Stomach (tissue), 9 donors: ENCODE results near the gene S100A8. TPM values are rescaled to one million over a fixed set of nuclear protein-coding genes. Genes with fewer than 3 reads are reported as not detected.

Experiments used
- DNase-seq, 2 donors: peaks; one replicate each; pipeline versions ENCODE4 v3.0.0 to v3.0.0-alpha.2; 2013 to 2019
- H3K27ac ChIP-seq, 5 donors: fragments of 200-600 bp in 4 of 5; sonication (generic) in 4 of 5; one replicate each; pipeline ENCODE4 v1.5.1; 2013 to 2019; ENCODE audit warnings: mild to moderate bottlenecking in 1 of 5, moderate library complexity in 1 of 5
- H3K27me3 ChIP-seq, 3 donors: fragments of 200-600 bp; sonication (generic); one replicate each; pipeline ENCODE4 v1.5.1; 2017 to 2019; ENCODE audit warnings: mixed run types in 1 of 3
- H3K36me3 ChIP-seq, 4 donors: fragments of 200-600 bp; sonication (generic); 1 replicate in 3 of 4; 2 replicates in 1 of 4; pipeline ENCODE4 v1.5.1; 2016 to 2019
- H3K4me1 ChIP-seq, 4 donors: fragments of 200-600 bp; sonication (generic); one replicate each; pipeline ENCODE4 v1.5.1; 2016 to 2019
- H3K4me3 ChIP-seq, 4 donors: fragments of 200-600 bp; sonication (generic) in 3 of 4; one replicate each; pipeline ENCODE4 v1.5.1; 2016 to 2019; ENCODE audit warnings: mild to moderate bottlenecking in 1 of 4
- H3K9me3 ChIP-seq, 4 donors: fragments of 200-600 bp; sonication (generic); one replicate each; pipeline ENCODE4 v1.5.1; 2016 to 2019
- EP300 ChIP-seq: sonication (generic); formaldehyde crosslinking; IDR thresholded peaks from one replicate; pipeline ENCODE4 v1.6.1; 2017; ENCODE audit warnings: antibody characterized with exemption
- POLR2A ChIP-seq, 4 donors: fragments of 450-650 bp; IDR thresholded peaks; one replicate each; pipeline ENCODE4 v1.6.1; 2016; ENCODE audit warnings: antibody characterized with exemption in 4 of 4, control low read depth in 2 of 4, mild to moderate bottlenecking in 1 of 4, moderate library complexity in 1 of 4
- POLR2AphosphoS5 ChIP-seq, 3 donors: sonication (generic); formaldehyde crosslinking; IDR thresholded peaks; one replicate each; pipeline ENCODE4 v1.6.1; 2016; ENCODE audit warnings: antibody characterized with exemption in 3 of 3
- WGBS, 5 donors: extraction: QIAGEN DNeasy Blood & Tissue Kit in 3 of 5; methylation state at CpG; one replicate each; pipeline versions ENCODE4 v1.1.5 to v1.1.7; 2013 to 2018; 5-methylcytosine and 5-hydroxymethylcytosine counted together
- intact Hi-C: fragments of 100-400 bp; cut with DNase I; formaldehyde crosslinking; loops from one replicate; pipeline ENCODE4 v1.15.1; 2023; ENCODE audit warnings: low total_unique reads
- polyA plus RNA-seq, 3 donors: library from polyadenylated mRNA; stranded (reverse); fragments of 200-250 nt; gene quantifications; one replicate each; pipeline ENCODE4 v1.2.3, GENCODE V29; 2013
- total RNA-seq, 5 donors: library from RNA; depleted of rRNA; stranded (reverse); fragments of >200 nt; gene quantifications; one replicate each; pipeline versions ENCODE4 v1.1.0 to v1.2.3, GENCODE V29; 2014 to 2016
- TF ChIP-seq, protein P1 (sequence below), 7 experiments: fragments of 450-650 bp in 4 of 7; fragments of 200-600 bp in 3 of 7; sonication (generic) in 3 of 7; IDR thresholded peaks; one replicate each; pipeline ENCODE4 v1.5.1; 2016 to 2019; ENCODE audit warnings: antibody characterized with exemption in 7 of 7, control low read depth in 2 of 7, mild to moderate bottlenecking in 1 of 7
- donor health status: healthy with polysubstance abuse.
- donor health status: Bipolar disorder and iron deficiency.
- donor health status: healthy.

The S100A8 gene
- total and polyA plus RNA-seq, 8 donors: 16.8 to 21,822 (median 86.4) TPM; not detected in 1

DNA sequence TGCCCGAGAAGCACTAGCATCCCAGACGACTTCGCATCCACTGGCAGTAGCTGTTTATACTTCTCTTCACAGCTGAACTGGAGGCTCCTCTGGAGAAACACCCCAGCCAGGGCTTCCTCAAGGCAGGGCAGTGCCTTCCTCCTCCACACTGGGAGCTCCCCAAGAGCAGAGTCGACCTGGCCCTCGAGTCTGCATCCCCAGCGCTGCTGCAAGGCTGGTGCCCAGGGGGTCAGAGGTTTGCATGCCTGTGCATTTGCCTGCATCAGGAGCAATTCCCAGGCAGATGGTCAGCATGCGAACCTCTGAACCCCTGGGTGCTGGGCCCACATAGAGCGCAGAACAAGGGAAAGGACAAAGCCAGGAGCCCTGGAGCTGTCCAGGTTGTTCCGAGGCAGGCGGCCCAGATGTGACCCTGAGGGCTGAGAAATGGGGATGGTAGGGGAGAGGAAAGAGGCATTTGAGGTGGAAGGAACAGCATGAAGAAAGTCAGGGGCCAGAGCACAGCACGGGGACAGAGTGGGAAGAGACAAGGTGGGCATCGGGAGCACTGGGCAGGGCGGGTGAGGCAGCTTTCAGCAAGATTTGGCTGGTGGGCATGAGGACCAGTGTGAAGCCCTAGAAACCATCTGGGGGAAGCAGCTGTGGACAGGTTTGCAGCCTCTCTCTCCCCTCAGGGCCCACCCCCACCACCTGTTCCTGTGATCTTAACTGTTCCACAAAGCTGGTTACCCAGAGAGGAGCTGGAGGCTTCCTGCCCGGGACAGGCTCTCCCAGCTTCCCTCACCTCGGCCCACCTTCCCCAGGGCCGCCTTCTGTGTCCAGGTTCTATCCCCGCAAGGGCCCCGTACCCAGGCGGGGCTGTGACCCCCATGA lies 6.4 kb upstream of the S100A8 start:
- Histone ChIP-seq H3K4me1 (no peaks in the 10 kb centered on the region), H3K27ac (no peak overlapping the region), H3K9me3 (no peaks in the 10 kb centered on the region), H3K27me3 (peaks cover 0 to 65% (median 11%) of the 10 kb centered on the region in 3 donors), H3K36me3 (no peaks in the 10 kb centered on the region), H3K4me3 (no peak overlapping the region)
- intact Hi-C loops: no loop called here
- 75 to 83% (median 79%) methylated on average over 18 to 19 of the region's 19 CpGs for whole genome bisulfite sequencing, 5 donors
- no peak for DNase-seq
- TF ChIP-seq POLR2AphosphoS5 (IDR thresholded peaks at IDR 0.05) (no peak), POLR2A (IDR thresholded peaks at IDR 0.05) (no peak), EP300 (no peak)

DNA sequence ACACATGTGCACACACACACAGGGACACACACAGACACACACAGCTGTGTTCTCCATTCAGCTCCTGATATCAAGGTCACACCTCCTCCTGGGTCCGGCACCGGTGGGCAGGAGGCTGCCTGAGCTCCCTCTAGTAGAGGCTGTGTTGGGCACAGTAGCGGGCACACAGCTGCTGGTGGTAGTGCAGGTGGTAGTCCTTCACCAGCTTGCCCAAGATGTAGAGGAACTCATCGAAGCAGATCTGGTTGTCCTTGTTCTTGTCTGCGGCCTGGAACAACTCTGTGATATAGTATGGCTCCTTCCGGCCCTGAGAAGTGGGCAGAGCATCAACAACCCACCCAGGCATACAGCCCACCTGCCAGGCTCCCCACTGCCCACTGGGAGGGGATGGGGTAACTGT lies 5.6 kb upstream of the S100A8 start:
- TF ChIP-seq POLR2A (IDR thresholded peaks at IDR 0.05): no peak
- no peak for TF ChIP-seq EP300
- TF ChIP-seq POLR2AphosphoS5 (IDR thresholded peaks at IDR 0.05): no peak
- TF ChIP-seq, protein P1, sequence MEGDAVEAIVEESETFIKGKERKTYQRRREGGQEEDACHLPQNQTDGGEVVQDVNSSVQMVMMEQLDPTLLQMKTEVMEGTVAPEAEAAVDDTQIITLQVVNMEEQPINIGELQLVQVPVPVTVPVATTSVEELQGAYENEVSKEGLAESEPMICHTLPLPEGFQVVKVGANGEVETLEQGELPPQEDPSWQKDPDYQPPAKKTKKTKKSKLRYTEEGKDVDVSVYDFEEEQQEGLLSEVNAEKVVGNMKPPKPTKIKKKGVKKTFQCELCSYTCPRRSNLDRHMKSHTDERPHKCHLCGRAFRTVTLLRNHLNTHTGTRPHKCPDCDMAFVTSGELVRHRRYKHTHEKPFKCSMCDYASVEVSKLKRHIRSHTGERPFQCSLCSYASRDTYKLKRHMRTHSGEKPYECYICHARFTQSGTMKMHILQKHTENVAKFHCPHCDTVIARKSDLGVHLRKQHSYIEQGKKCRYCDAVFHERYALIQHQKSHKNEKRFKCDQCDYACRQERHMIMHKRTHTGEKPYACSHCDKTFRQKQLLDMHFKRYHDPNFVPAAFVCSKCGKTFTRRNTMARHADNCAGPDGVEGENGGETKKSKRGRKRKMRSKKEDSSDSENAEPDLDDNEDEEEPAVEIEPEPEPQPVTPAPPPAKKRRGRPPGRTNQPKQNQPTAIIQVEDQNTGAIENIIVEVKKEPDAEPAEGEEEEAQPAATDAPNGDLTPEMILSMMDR (IDR thresholded peaks at IDR 0.05): no peak
- no peaks in the 10 kb centered on the region for H3K36me3 ChIP-seq
- H3K27me3 ChIP-seq: peaks cover 0 to 67% (median 15%) of the 10 kb centered on the region in 3 donors
- H3K27ac ChIP-seq: no peak overlapping the region
- 70 to 82% (median 80%) methylated on average over 6 of the region's 6 CpGs for WGBS, 5 donors
- H3K9me3 ChIP-seq: no peaks in the 10 kb centered on the region
- intact Hi-C loops: no loop called here
- no peaks in the 10 kb centered on the region for H3K4me1 ChIP-seq
- DNase-seq: no peak
- H3K4me3 ChIP-seq: no peak overlapping the region

DNA sequence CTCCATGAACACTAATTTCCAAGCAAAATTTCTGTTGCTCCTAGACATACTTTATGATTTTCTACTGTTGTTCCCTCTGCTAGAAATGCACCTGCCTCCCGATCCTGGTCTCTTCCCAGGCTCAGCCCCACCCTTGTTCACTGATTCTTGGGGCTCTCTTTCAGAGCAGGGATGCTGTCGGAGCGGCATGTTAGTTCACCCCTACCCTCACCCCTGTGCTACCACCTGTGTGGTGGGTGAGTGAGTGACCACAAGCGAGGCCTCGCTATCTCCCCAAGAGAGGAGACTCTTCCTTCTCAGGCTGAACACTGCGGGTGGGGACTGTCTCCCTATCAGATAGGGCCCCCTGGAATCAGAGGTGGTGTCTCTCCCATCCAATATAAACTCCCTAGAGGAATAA lies 4.9 kb upstream of the S100A8 start:
- Histone ChIP-seq H3K9me3 (no peaks in the 10 kb centered on the region), H3K36me3 (no peaks in the 10 kb centered on the region), H3K27ac (no peak overlapping the region), H3K4me1 (no peaks in the 10 kb centered on the region), H3K27me3 (peaks cover 0 to 74% (median 19%) of the 10 kb centered on the region in 3 donors), H3K4me3 (no peak overlapping the region)
- 68 to 81% (median 79%) methylated on average over 6 of the region's 6 CpGs for WGBS, 5 donors
- intact Hi-C loops: no loop called here
- TF ChIP-seq POLR2AphosphoS5 (IDR thresholded peaks at IDR 0.05) (no peak), POLR2A (IDR thresholded peaks at IDR 0.05) (no peak), EP300 (no peak)
- TF ChIP-seq, protein P1 (IDR thresholded peaks at IDR 0.05): no peak
- no peak for DNase-seq

DNA sequence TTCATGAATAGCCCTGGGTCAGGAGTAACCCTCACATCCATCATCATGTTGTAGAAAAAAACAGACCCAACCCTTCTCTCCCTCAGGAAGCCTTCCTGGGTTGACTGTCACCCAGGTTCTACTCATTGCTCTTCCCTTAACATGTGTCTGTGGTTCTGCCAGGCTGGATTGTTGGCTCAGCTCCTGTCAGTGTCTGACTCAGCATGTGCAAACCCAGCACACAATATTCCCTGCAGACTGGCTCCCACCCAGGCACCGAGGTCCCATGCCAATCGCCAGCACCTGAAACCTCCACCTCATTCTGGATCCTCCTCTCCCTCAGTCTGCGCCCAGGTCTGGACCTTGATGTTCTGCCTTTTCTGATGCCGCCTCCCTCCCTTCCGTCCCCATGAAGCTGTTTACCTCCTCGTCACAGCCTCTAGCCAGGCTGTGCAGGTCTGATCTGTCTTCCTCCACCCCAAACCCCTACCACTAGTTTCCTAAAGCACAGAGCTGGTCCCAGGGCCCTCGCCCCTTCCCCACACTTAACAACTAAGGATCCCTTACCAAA lies 4.3 kb upstream of the S100A8 start:
- Histone ChIP-seq H3K36me3 (no peaks in the 10 kb centered on the region), H3K27me3 (peaks cover 0 to 80% (median 20%) of the 10 kb centered on the region in 3 donors), H3K9me3 (no peaks in the 10 kb centered on the region), H3K4me1 (no peaks in the 10 kb centered on the region), H3K4me3 (no peak overlapping the region), H3K27ac (no peak overlapping the region)
- no peak for DNase-seq
- intact Hi-C loops: no loop called here
- 67 to 74% (median 70%) methylated on average over 7 of the region's 7 CpGs for WGBS, 5 donors
- no peak for TF ChIP-seq EP300
- TF ChIP-seq POLR2AphosphoS5 (IDR thresholded peaks at IDR 0.05): no peak
- TF ChIP-seq, protein P1 (IDR thresholded peaks at IDR 0.05): no peak
- TF ChIP-seq POLR2A (IDR thresholded peaks at IDR 0.05): no peak
